Heart right ventricle (tissue), 16 donors: ENCODE data around the gene DISC1. TPM values are rescaled to one million over a fixed set of nuclear protein-coding genes. Genes with fewer than 3 reads are reported as not detected.
"Not testable (repeated sequence)": the region's sequence is repeated elsewhere in the genome, so short reads cannot be mapped to it uniquely, and the experiment has no call there.

Experiments
- ATAC-seq, 8 donors: fragments of 200-7000 bp; cut with Tn5 transposase; one replicate each; pipeline ENCODE4 v1.9.1; 2020; ENCODE audit warnings: mild to moderate bottlenecking in 8 of 8, moderate library complexity in 8 of 8, moderate number of reproducible peaks in 1 of 8
- DNase-seq, 2 donors: peaks; one replicate each; pipeline ENCODE4 v3.0.0-alpha.2; 2020
- H3K27ac ChIP-seq, 10 donors: fragments of 200-600 bp; sonication (generic) in 2 of 10; one replicate each; pipeline versions ENCODE4 v1.5.0 to v1.8.0; 2020 to 2022; ENCODE audit warnings: mild to moderate bottlenecking in 3 of 10
- H3K27me3 ChIP-seq, 7 donors: fragments of 200-600 bp; one replicate each; pipeline ENCODE4 v1.8.0; 2021 to 2022; ENCODE audit warnings: mild to moderate bottlenecking in 2 of 7
- H3K36me3 ChIP-seq, 9 donors: fragments of 200-600 bp; sonication (generic) in 1 of 9; one replicate each; pipeline versions ENCODE4 v1.5.0 to v1.8.0; 2020 to 2022; ENCODE audit warnings: mild to moderate bottlenecking in 2 of 9
- H3K4me1 ChIP-seq, 9 donors: fragments of 200-600 bp; sonication (generic) in 1 of 9; one replicate each; pipeline versions ENCODE4 v1.5.0 to v1.8.0; 2020 to 2022; ENCODE audit warnings: mild to moderate bottlenecking in 4 of 9
- H3K4me3 ChIP-seq, 10 donors: fragments of 200-600 bp; sonication (generic) in 2 of 10; one replicate each; pipeline versions ENCODE4 v1.5.0 to v1.8.0; 2020 to 2022; ENCODE audit warnings: mild to moderate bottlenecking in 7 of 10, moderate library complexity in 2 of 10
- H3K9me3 ChIP-seq, 11 donors: fragments of 200-600 bp in 10 of 11; sonication (generic) in 2 of 11; one replicate each; pipeline versions ENCODE4 v1.5.0 to v1.8.0; 2013 to 2022; ENCODE audit warnings: mild to moderate bottlenecking in 2 of 11, control low read depth in 1 of 11, moderate library complexity in 1 of 11
- WGBS, 2 donors: extraction: QIAGEN DNeasy Blood & Tissue Kit; methylation state at CpG; one replicate each; pipeline ENCODE4 v1.1.7; 2013; ENCODE audit warnings: inconsistent platforms in 1 of 2; 5-methylcytosine and 5-hydroxymethylcytosine counted together
- intact Hi-C, 10 donors: fragments of 100-400 bp; cut with DNase I; formaldehyde crosslinking; loops; one replicate each; pipeline versions ENCODE4 v1.11.1 to v1.14.2; 2022
- polyA plus RNA-seq, 2 donors: library from polyadenylated mRNA; stranded (reverse); fragments of 200-250 nt; gene quantifications; one replicate each; pipeline ENCODE4 v1.2.3, GENCODE V29; 2013
- total RNA-seq, 10 donors: library from RNA; stranded (reverse); fragmentation: NEBNext Ultra II Directional in 3 of 10; extraction: Animal tissue kit (Norgen Biotek cat#: 25700) in 3 of 10; gene quantifications; one replicate each; pipeline versions ENCODE4 v1.2.1 to v1.2.4, GENCODE V29; 2021 to 2023
- TF ChIP-seq, protein P1 (sequence below), 9 donors: fragments of 200-600 bp; sonication (generic) in 2 of 9; IDR thresholded peaks; one replicate each; pipeline versions ENCODE4 v1.5.0 to v1.8.0; 2021 to 2022; ENCODE audit warnings: antibody characterized with exemption in 9 of 9, mild to moderate bottlenecking in 5 of 9, moderate library complexity in 1 of 9
- donor health status: Arrhythmogenic right ventricular cardiomyopathy.
- donor health status: ischemic (EF 13 %, LVEDD 7.1; RV severe dilation, severe dysfunction).
- donor health status: healthy with polysubstance abuse.
- donor health status: DM: no; HTN: yes; CAD: no.
- donor health status: DM: no; HTN: no; CAD: no.
- donor health status: ischemic (EF 25% LVEDD 6.9; RV normal size, moderate dysfunction).
- donor health status: ischemic (EF 25% LVEDD 5.7; RV mildly dilated, moderate dysfunction).
- donor health status: healthy.
- donor health status: DM: yes; HTN: yes; CAD: no.
- donor health status: Ischemic cardiomyopathy.
- donor health status: ischemic (EF 35%, LVEDD 5.7; RV mildly dilated, moderate dysfunction).
- donor health status: nonischemic (EF 11% LVEDD 7.7; RV severe dilation, severe dysfunction).
- donor health status: DM: yes; HTN: yes; CAD: no.
- donor health status: PGD.
- donor health status: ischemic (EF 29% LVEDD 5.4; RV normal size, mild dysfunction).
- donor health status: nonischemic (EF 23%, LVEDD 6.1; RV moderate dilation, normal function).

Gene DISC1
- total and polyA plus RNA-seq, 12 donors, result 1.4 to 6.4 (median 4.0) TPM

DNA sequence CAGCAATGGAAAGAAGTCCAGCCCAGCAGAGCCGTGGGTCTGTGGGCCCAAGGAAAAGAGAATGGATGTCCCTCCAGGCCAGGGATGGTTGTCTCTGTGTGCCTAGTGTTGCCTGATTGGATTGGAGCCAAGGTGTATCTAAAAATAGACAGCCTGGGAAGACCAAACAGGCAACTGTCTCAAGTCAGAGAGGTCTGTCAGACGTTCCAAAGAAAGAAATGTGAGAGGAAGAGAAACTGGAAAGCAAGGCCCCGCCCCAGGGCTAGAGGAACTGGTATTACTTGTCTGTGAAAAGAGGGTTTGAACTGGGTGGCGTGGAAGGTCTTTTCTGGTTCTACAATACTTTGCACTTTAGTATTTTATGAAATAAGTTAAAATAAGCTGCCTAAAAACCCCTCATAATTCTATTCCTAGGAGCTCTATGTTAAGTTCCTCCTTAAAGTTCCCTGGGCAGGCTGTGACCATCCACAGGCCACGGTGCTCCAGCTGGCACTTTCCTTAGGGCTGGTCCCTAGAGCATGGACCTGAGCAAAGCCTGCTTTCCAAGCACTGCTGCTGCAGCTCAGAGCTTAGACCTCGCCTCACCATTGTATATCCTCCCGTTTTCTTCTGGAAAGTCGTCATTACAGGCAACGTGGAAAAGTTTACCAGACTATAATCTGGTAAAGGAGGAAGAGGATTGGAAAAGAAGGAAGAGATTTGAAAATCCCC lies 151.6 kb downstream of the DISC1 start:
- intact Hi-C loops, result no loop called here
- H3K4me1 ChIP-seq, result peaks cover 3 to 69% (median 21%) of the 10 kb centered on the region in 9 donors
- H3K27me3 ChIP-seq, result no peaks in the 10 kb centered on the region
- ATAC-seq (peak; percentile 50 to 83 (median 74)), DNase-seq (peak in 1 of 2 donors; percentile 41)
- TF ChIP-seq, protein P1, sequence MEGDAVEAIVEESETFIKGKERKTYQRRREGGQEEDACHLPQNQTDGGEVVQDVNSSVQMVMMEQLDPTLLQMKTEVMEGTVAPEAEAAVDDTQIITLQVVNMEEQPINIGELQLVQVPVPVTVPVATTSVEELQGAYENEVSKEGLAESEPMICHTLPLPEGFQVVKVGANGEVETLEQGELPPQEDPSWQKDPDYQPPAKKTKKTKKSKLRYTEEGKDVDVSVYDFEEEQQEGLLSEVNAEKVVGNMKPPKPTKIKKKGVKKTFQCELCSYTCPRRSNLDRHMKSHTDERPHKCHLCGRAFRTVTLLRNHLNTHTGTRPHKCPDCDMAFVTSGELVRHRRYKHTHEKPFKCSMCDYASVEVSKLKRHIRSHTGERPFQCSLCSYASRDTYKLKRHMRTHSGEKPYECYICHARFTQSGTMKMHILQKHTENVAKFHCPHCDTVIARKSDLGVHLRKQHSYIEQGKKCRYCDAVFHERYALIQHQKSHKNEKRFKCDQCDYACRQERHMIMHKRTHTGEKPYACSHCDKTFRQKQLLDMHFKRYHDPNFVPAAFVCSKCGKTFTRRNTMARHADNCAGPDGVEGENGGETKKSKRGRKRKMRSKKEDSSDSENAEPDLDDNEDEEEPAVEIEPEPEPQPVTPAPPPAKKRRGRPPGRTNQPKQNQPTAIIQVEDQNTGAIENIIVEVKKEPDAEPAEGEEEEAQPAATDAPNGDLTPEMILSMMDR (IDR thresholded peaks at IDR 0.05), result no peak
- WGBS, 2 donors, result 44 to 48% methylated on average over 9 of the region's 9 CpGs
- H3K4me3 ChIP-seq, result no peak overlapping the region
- peak overlapping the region in 9 of 10 donors; percentile 7 to 52 (median 31) for H3K27ac ChIP-seq
- no peaks in the 10 kb centered on the region for H3K9me3 ChIP-seq
- peaks cover 0 to 9% (median 0%) of the 10 kb centered on the region in 9 donors for H3K36me3 ChIP-seq

GRCh38 chr1:231779081-231779480 lies 152.5 kb downstream of the DISC1 start:
- 96 to 98% methylated on average over 3 of the region's 3 CpGs for WGBS, 2 donors
- no peaks in the 10 kb centered on the region for H3K9me3 ChIP-seq
- no peak for DNase-seq
- H3K27ac ChIP-seq, result peak overlapping the region in 3 of 10 donors; percentile 6 to 31 (median 8)
- TF ChIP-seq, protein P1 (IDR thresholded peaks at IDR 0.05), result no peak
- peaks cover 0 to 9% (median 0%) of the 10 kb centered on the region in 9 donors for H3K36me3 ChIP-seq
- intact Hi-C loops, result no loop called here
- H3K27me3 ChIP-seq, result no peaks in the 10 kb centered on the region
- peaks cover 3 to 69% (median 21%) of the 10 kb centered on the region in 9 donors for H3K4me1 ChIP-seq
- no peak overlapping the region for H3K4me3 ChIP-seq
- ATAC-seq, result no peak

DNA sequence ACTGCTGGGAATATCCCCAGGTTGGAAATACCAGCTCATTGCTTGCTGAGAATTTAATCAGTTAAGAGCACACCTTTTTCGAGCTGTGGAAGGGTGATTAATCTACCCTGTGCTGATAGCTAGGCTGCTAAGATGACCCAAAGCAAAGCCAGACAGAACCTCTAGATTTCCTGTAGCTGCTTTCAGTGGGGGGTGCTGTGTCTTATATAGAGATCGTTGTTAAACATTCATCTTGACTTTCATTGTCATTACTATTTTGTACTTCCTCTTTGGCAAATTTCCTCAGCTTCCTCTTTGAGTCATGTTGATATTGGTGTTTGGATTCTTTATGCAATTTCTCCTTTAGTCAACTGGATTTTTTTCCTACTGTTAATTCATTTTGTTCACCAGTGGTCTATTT lies 155.3 kb downstream of the DISC1 start:
- peak overlapping the region in 2 of 10 donors; percentile 39 to 47 for H3K27ac ChIP-seq
- no peaks in the 10 kb centered on the region for H3K36me3 ChIP-seq
- TF ChIP-seq, protein P1 (IDR thresholded peaks at IDR 0.05), result no peak
- H3K4me1 ChIP-seq, result peaks cover 3 to 52% (median 21%) of the 10 kb centered on the region in 9 donors
- ATAC-seq, result peak in 3 of 8 donors; percentile 20 to 30 (median 23)
- 39 to 50% methylated on average over 2 of the region's 2 CpGs for WGBS, 2 donors
- intact Hi-C loops, result no loop called here
- no peak for DNase-seq
- H3K27me3 ChIP-seq, result no peaks in the 10 kb centered on the region
- H3K9me3 ChIP-seq, result no peaks in the 10 kb centered on the region
- H3K4me3 ChIP-seq, result no peak overlapping the region

DNA sequence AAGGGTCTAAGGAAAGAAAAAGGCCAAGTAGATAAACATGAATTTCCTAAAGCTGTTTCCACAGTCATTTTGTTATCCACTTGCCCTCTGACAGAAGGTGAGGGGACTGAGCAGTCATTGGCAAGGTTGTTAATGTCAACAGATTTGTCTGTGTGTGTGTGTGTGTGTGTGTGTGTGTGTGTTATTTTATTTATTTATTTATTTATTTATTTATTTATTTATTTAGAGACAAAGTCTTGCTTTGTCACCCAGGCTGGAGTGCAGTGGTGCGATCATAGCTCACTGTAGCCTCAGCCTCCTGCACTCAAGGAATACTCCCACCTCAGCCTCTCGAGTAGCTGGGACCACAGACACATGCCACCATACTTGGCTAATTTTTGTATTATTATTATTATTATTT lies 158.5 kb downstream of the DISC1 start:
- H3K27ac ChIP-seq, intact Hi-C loops, ATAC-seq, H3K36me3 ChIP-seq, DNase-seq, H3K4me3 ChIP-seq, H3K9me3 ChIP-seq, H3K27me3 ChIP-seq: not testable (repeated sequence)
- 99 to 100% methylated on average over 2 of the region's 2 CpGs for WGBS, 2 donors
- H3K4me1 ChIP-seq, result peaks cover 0 to 21% (median 7%) of the 10 kb centered on the region in 9 donors

GRCh38 chr1:231786126-231786525 lies 159.5 kb downstream of the DISC1 start:
- WGBS, 2 donors, result 89 to 95% methylated on average over 1 of the region's 1 CpG
- ATAC-seq, result no peak
- no peaks in the 10 kb centered on the region for H3K9me3 ChIP-seq

More at GRCh38 chr1:231786126-231786525, 159.5 kb downstream of the DISC1 start:
- Histone ChIP-seq H3K4me1 (peaks cover 0 to 19% (median 7%) of the 10 kb centered on the region in 9 donors), H3K27ac (no peak overlapping the region), H3K36me3 (no peaks in the 10 kb centered on the region), H3K27me3 (no peaks in the 10 kb centered on the region), H3K4me3 (no peak overlapping the region)
- no peak for DNase-seq
- intact Hi-C loops, result no loop called here
- TF ChIP-seq, protein P1 (IDR thresholded peaks at IDR 0.05), result no peak
